ENCODE data around the gene CDH9.

The CDH9 gene

GRCh38 chr5:26869781-26870180 lies 168.6 kb downstream of the CDH9 start:
- no peak overlapping the region for H3K27ac ChIP-seq (ENCODE audit: extremely low read depth, low read depth, low read length)
- no peaks in the 10 kb centered on the region for H3K9me3 ChIP-seq (ENCODE audit: control insufficient read depth, insufficient read depth, low read depth, low read length)
- ChIA-PET POLR2A (no interaction called here), CTCF (no interaction called here)
- no peaks in the 10 kb centered on the region for H3K36me3 ChIP-seq (ENCODE audit: control insufficient read depth in 2 of 2, insufficient read depth in 1 of 2, low read length in 2 of 2)
- TF ChIP-seq ZNF433 (tag by site-specific recombination; IDR thresholded peaks at IDR 0.05; ENCODE audit: low read depth) (no peak), ZNF23 (tag by site-specific recombination; IDR thresholded peaks at IDR 0.05; ENCODE audit: borderline replicate concordance) (no peak), ZSCAN30 (tag by site-specific recombination; IDR thresholded peaks at IDR 0.05) (no peak), ZNF830 (tag by site-specific recombination; IDR thresholded peaks at IDR 0.05; ENCODE audit: low read depth) (no peak), ZNF280D (tag by site-specific recombination; IDR thresholded peaks at IDR 0.05) (no peak), ZNF510 (tag by site-specific recombination; IDR thresholded peaks at IDR 0.05; ENCODE audit: insufficient replicate concordance) (no peak), MEIS1 (CRISPR knock-in tag; IDR thresholded peaks at IDR 0.05; ENCODE audit: borderline replicate concordance) (no peak), ZNF157 (tag by site-specific recombination; IDR thresholded peaks at IDR 0.05) (no peak), PATZ1 (tag by site-specific recombination; IDR thresholded peaks at IDR 0.05) (no peak), SALL2 (tag by site-specific recombination; IDR thresholded peaks at IDR 0.05; ENCODE audit: borderline replicate concordance) (no peak), GLI4 (tag by site-specific recombination; IDR thresholded peaks at IDR 0.05) (no peak), ZNF132 (tag by site-specific recombination; IDR thresholded peaks at IDR 0.05; ENCODE audit: borderline replicate concordance) (no peak), ELK4 (IDR thresholded peaks at IDR 0.05; ENCODE audit: borderline replicate concordance, low read depth, low read length) (no peak), ZNF18 (tag by site-specific recombination; IDR thresholded peaks at IDR 0.05) (no peak)
- H3K4me1 ChIP-seq (ENCODE audit: control insufficient read depth, insufficient read depth, low read length): no peaks in the 10 kb centered on the region
- no peak overlapping the region for H3K4me3 ChIP-seq (ENCODE audit: low read depth, low read length)

GRCh38 chr5:26868504-26868903 lies 169.9 kb downstream of the CDH9 start:
- H3K4me3 ChIP-seq (ENCODE audit: low read depth, low read length): no peak overlapping the region
- ChIA-PET POLR2A (no interaction called here), CTCF (no interaction called here)
- H3K27ac ChIP-seq (ENCODE audit: extremely low read depth, low read depth, low read length): no peak overlapping the region
- no peaks in the 10 kb centered on the region for H3K4me1 ChIP-seq (ENCODE audit: control insufficient read depth, insufficient read depth, low read length)
- no peaks in the 10 kb centered on the region for H3K36me3 ChIP-seq (ENCODE audit: control insufficient read depth in 2 of 2, insufficient read depth in 1 of 2, low read length in 2 of 2)
- no peaks in the 10 kb centered on the region for H3K9me3 ChIP-seq (ENCODE audit: control insufficient read depth, insufficient read depth, low read depth, low read length)
- TF ChIP-seq GFI1B (tag by site-specific recombination; IDR thresholded peaks at IDR 0.05) (no peak), ZNF140 (tag by site-specific recombination; IDR thresholded peaks at IDR 0.05) (no peak), ZNF350 (tag by site-specific recombination; IDR thresholded peaks at IDR 0.05) (no peak), SCRT2 (tag by site-specific recombination; IDR thresholded peaks at IDR 0.05) (no peak), ZSCAN16 (tag by site-specific recombination; IDR thresholded peaks at IDR 0.05) (no peak), TSHZ1 (tag by site-specific recombination; IDR thresholded peaks at IDR 0.05; ENCODE audit: borderline replicate concordance) (no peak), SALL2 (tag by site-specific recombination; IDR thresholded peaks at IDR 0.05; ENCODE audit: borderline replicate concordance) (no peak), ZNF121 (tag by site-specific recombination; IDR thresholded peaks at IDR 0.05) (no peak), ZNF645 (tag by site-specific recombination; IDR thresholded peaks at IDR 0.05) (no peak)

All from HEK293 (cell line).